ENCODE measurements around the gene CKM.

- no peak for TF ChIP-seq POLR2AphosphoS5 (IDR thresholded peaks at IDR 0.05; ENCODE audit: borderline replicate concordance, low read depth, low read length)
- no peak for TF ChIP-seq EZH2 (IDR thresholded peaks at IDR 0.05)
Measured at GRCh38 chr19:45314708-45315245, 7.9 kb downstream of the CKM start.

Measured in SK-N-MC (cell line).